A549 (cell line): ENCODE measurements around the gene PRH2. TPM values are rescaled to one million over a fixed set of nuclear protein-coding genes. Genes with fewer than 3 reads are reported as not detected.

ENCODE experiments used
- ATAC-seq, 2 experiments: fragments of 200-7000 bp in 1 of 2; fragments of >200 bp in 1 of 2; cut with Nextera tagmentation in 1 of 2; cut with Tn5 transposase in 1 of 2; 3 replicates each; pipeline versions ENCODE4 v1.8.0 to v1.9.1; 2018 to 2020; ENCODE audit warnings: mild to moderate bottlenecking in 1 of 2, moderate library complexity in 1 of 2
- CTCF ChIA-PET: fragments of 300-600 bp; sonication (Branson Sonifier 250); formaldehyde crosslinking; extraction: SDS; loops from one replicate; lab custom pipeline; 2021; ENCODE audit warnings: antibody characterized with exemption, inconsistent platforms; lab: Yijun Ruan, JAX
- POLR2A ChIA-PET: fragments of 350-600 bp; formaldehyde crosslinking; extraction: SDS; loops from one replicate; lab custom pipeline; 2021; ENCODE audit warnings: antibody characterized with exemption, inconsistent platforms; lab: Yijun Ruan, JAX
- DNase-seq, 2 experiments: peaks; one replicate each; pipeline versions ENCODE4 v3.0.0 to v3.0.0-alpha.2; 2011 to 2016; ENCODE audit warnings: low read depth in 1 of 2, low spot score in 1 of 2
- FAIRE-seq: peaks from 2 replicates; lab custom pipeline; 2011; peaks lifted over from hg19 to GRCh38; lab: Jason Lieb, UNC
- H3K27ac ChIP-seq, 2 experiments: fragments of >200 bp; sonication (Bioruptor Twin); formaldehyde crosslinking; 3 replicates each; pipeline ENCODE4 v1.5.1; 2016 to 2017
- H3K4me1 ChIP-seq: fragments of >200 bp; sonication (Bioruptor Twin); formaldehyde crosslinking; 3 replicates; pipeline ENCODE4 v1.6.1; 2016
- H3K4me2 ChIP-seq: fragments of >200 bp; sonication (Bioruptor Twin); formaldehyde crosslinking; 3 replicates; pipeline ENCODE4 v1.6.1; 2016
- H3K4me3 ChIP-seq: fragments of >200 bp; sonication (Bioruptor Twin); formaldehyde crosslinking; 3 replicates; pipeline ENCODE4 v1.5.1; 2016
- H3K9me3 ChIP-seq: fragments of >200 bp; sonication (Bioruptor Twin); formaldehyde crosslinking; 3 replicates; pipeline ENCODE4 v1.6.1; 2016
- BHLHE40 ChIP-seq: IDR thresholded peaks from 2 replicates; pipeline ENCODE4 v1.6.1; 2012; ENCODE audit warnings: low read depth, low read length, inconsistent platforms
- CBX2 ChIP-seq: fragments of 200-600 bp; sonication (generic); IDR thresholded peaks from 2 replicates; pipeline ENCODE4 v1.6.1; 2016; ENCODE audit warnings: low read depth, mild to moderate bottlenecking, borderline replicate concordance
- CEBPB ChIP-seq, 2 experiments: fragments of >200 bp in 1 of 2; sonication (Bioruptor Twin) in 1 of 2; formaldehyde crosslinking in 1 of 2; IDR thresholded peaks; 2 replicates each; pipeline ENCODE4 v1.6.1; 2012 to 2016
- CTCF ChIP-seq: fragments of >200 bp; sonication (Bioruptor Twin); formaldehyde crosslinking; IDR thresholded peaks from 3 replicates; pipeline ENCODE4 v1.5.1; 2016
- EHF ChIP-seq: fragments of 250-450 bp; sonication (Bioruptor Pico); IDR thresholded peaks from 2 replicates; pipeline ENCODE4 v1.5.0; 2020; ENCODE audit warnings: mild to moderate bottlenecking
- EP300 ChIP-seq, 2 experiments: fragments of >200 bp; sonication (Bioruptor Twin); formaldehyde crosslinking; IDR thresholded peaks; 2 replicates in 1 of 2; 3 replicates in 1 of 2; pipeline ENCODE4 v1.6.1; 2016 to 2017
- FOSL2 ChIP-seq, 2 experiments: fragments of 450-650 bp in 1 of 2; fragments of >200 bp in 1 of 2; sonication (Bioruptor Twin) in 1 of 2; formaldehyde crosslinking; IDR thresholded peaks; 2 replicates each; pipeline versions ENCODE4 v1.5.0 to v1.6.1; 2016 to 2020; ENCODE audit warnings: mild to moderate bottlenecking in 1 of 2, moderate library complexity in 1 of 2
- FOXS1 ChIP-seq: fragments of 250-450 bp; sonication (Bioruptor Pico); IDR thresholded peaks from 2 replicates; pipeline ENCODE4 v1.5.0; 2020; ENCODE audit warnings: mild to moderate bottlenecking, moderate library complexity
- GATA3 ChIP-seq: IDR thresholded peaks from 2 replicates; pipeline ENCODE4 v1.6.1; 2012; ENCODE audit warnings: borderline replicate concordance
- HDAC2 ChIP-seq: fragments of 200-600 bp; sonication (generic); IDR thresholded peaks from 2 replicates; pipeline ENCODE4 v1.6.1; 2016
- HOXA7 ChIP-seq: fragments of 250-450 bp; sonication (Bioruptor Pico); IDR thresholded peaks from 2 replicates; pipeline ENCODE4 v1.5.0; 2020; ENCODE audit warnings: mild to moderate bottlenecking, moderate library complexity
- HOXB13 ChIP-seq: fragments of 250-450 bp; sonication (Bioruptor Pico); IDR thresholded peaks from 2 replicates; pipeline ENCODE4 v1.5.0; 2020; ENCODE audit warnings: low read depth, mild to moderate bottlenecking, moderate library complexity
- HOXB5 ChIP-seq: fragments of 250-450 bp; sonication (Bioruptor Pico); IDR thresholded peaks from 2 replicates; pipeline ENCODE4 v1.5.0; 2020; ENCODE audit warnings: mild to moderate bottlenecking, moderate library complexity
- JUN ChIP-seq, 2 experiments: fragments of >200 bp; sonication (Bioruptor Twin); formaldehyde crosslinking; IDR thresholded peaks; 2 replicates in 1 of 2; 3 replicates in 1 of 2; pipeline ENCODE4 v1.6.1; 2016 to 2017
- KDM5A ChIP-seq: fragments of 200-600 bp; sonication (generic); IDR thresholded peaks from 2 replicates; pipeline ENCODE4 v1.6.1; 2016; ENCODE audit warnings: antibody characterized with exemption, mild to moderate bottlenecking
- MAFK ChIP-seq: fragments of 450-650 bp; IDR thresholded peaks from 2 replicates; pipeline ENCODE4 v1.6.1; 2014; ENCODE audit not compliant: partially characterized antibody
- MYC ChIP-seq: IDR thresholded peaks from 2 replicates; pipeline ENCODE4 v1.6.1; 2012; ENCODE audit warnings: mild to moderate bottlenecking, inconsistent platforms, low read length, improper control_type of control experiment, borderline replicate concordance
- NPAS2 ChIP-seq: fragments of 250-450 bp; sonication (Bioruptor Pico); IDR thresholded peaks from 2 replicates; pipeline ENCODE4 v1.8.0; 2022; ENCODE audit warnings: mild to moderate bottlenecking, moderate library complexity, borderline replicate concordance
- PHF8 ChIP-seq: fragments of 200-600 bp; sonication (generic); IDR thresholded peaks from 2 replicates; pipeline ENCODE4 v1.6.1; 2016; ENCODE audit warnings: low read depth, mild to moderate bottlenecking, antibody characterized with exemption, moderate library complexity, borderline replicate concordance
- POLR2A ChIP-seq: IDR thresholded peaks from 2 replicates; pipeline ENCODE4 v1.6.1; 2012; ENCODE audit warnings: mild to moderate bottlenecking, low read length
- RCOR1 ChIP-seq: fragments of 150-350 bp; IDR thresholded peaks from 2 replicates; pipeline ENCODE4 v1.6.1; 2014; ENCODE audit warnings: antibody characterized with exemption, low read length, low read depth
- RFX5 ChIP-seq: fragments of 450-650 bp; IDR thresholded peaks from 2 replicates; pipeline ENCODE4 v1.7.1; 2014; ENCODE audit warnings: antibody characterized with exemption, mild to moderate bottlenecking, moderate library complexity
- RNF2 ChIP-seq: fragments of 200-600 bp; sonication (generic); IDR thresholded peaks from 2 replicates; pipeline ENCODE4 v1.6.1; 2016; ENCODE audit warnings: low read depth, mild to moderate bottlenecking, antibody characterized with exemption, moderate library complexity, borderline replicate concordance
- SREBF2 ChIP-seq: fragments of 450-650 bp; IDR thresholded peaks from 2 replicates; pipeline ENCODE4 v1.6.1; 2014; ENCODE audit warnings: mild to moderate bottlenecking, moderate library complexity
- TFCP2L1 ChIP-seq: fragments of 250-450 bp; sonication (Bioruptor Pico); IDR thresholded peaks from 2 replicates; pipeline ENCODE4 v1.5.0; 2021; ENCODE audit warnings: mild to moderate bottlenecking
- TP53 ChIP-seq: fragments of 250-450 bp; sonication (Bioruptor Pico); IDR thresholded peaks from 2 replicates; pipeline ENCODE4 v1.5.0; 2021; ENCODE audit warnings: mild to moderate bottlenecking, moderate library complexity
- ZC3H11A ChIP-seq: fragments of 450-650 bp; IDR thresholded peaks from 2 replicates; pipeline ENCODE4 v1.6.1; 2014; ENCODE audit warnings: antibody characterized with exemption, mild to moderate bottlenecking
- ZFP36 ChIP-seq: fragments of 450-650 bp; IDR thresholded peaks from 2 replicates; pipeline ENCODE4 v1.6.1; 2014; ENCODE audit warnings: borderline replicate concordance; ENCODE audit not compliant: partially characterized antibody
- ZSCAN20 ChIP-seq: fragments of 250-450 bp; sonication (Bioruptor Pico); IDR thresholded peaks from 2 replicates; pipeline ENCODE4 v1.8.0; 2022; ENCODE audit warnings: mild to moderate bottlenecking, moderate library complexity
- WGBS: methylation state at CpG from one replicate; pipeline ENCODE4 v1.1.6; 2017; ENCODE audit errors: missing lambda C conversion rate; 5-methylcytosine and 5-hydroxymethylcytosine counted together
- polyA plus RNA-seq, 4 experiments: library from polyadenylated mRNA; depleted of rRNA in 3 of 4; stranded (reverse); fragments of >200 nt; fragmentation: RNase III in 1 of 4; extraction: RNeasy Plus Mini Kit Qiagen cat#74134 plus additional on column Dnase treatment in 1 of 4; gene quantifications; 2 replicates in 3 of 4; 3 replicates in 1 of 4; pipeline ENCODE4 v1.2.3, GENCODE V29; 2011 to 2017
- TF ChIP-seq, protein P1 (sequence below): fragments of 450-650 bp; IDR thresholded peaks from 2 replicates; pipeline ENCODE4 v1.6.1; 2014; ENCODE audit warnings: antibody characterized with exemption

The PRH2 gene
- polyA plus RNA-seq, 2 of the 4 experiments (the other 2 are of a cell fraction) = 0.19 to 0.39 TPM

GRCh38 chr12:10939163-10939562 is 10.1 kb downstream of the PRH2 start, which contains the start of gene TAS2R14:
Gene TAS2R14 (minus strand): TSS chr12:10939263. CDS start chr12:10939207, 56 bp downstream.
- Histone ChIP-seq H3K4me3 (no peak within 1 kb of the TSS), H3K4me2 (no peak within 1 kb of the TSS), H3K27ac (no peak within 1 kb of the TSS), H3K9me3 (0 out of 3 replicates have a peak, but pooled peaks cover 4% of the 10 kb centered on the region), H3K4me1 (peaks cover 20% of the 10 kb centered on the region)
- CTCF ChIA-PET = no interaction called here
- ATAC-seq = no peak
- DNase-seq = no peak
- POLR2A ChIA-PET = no interaction called here
- FAIRE-seq = no peak
- TF ChIP-seq SREBF2 (no peak), TP53 (CRISPR knock-in tag) (no peak), PHF8 (no peak), GATA3 (no peak), JUN (IDR thresholded peaks at IDR 0.05) (no peak), CEBPB (IDR thresholded peaks at IDR 0.05) (no peak), TFCP2L1 (CRISPR knock-in tag) (no peak), HOXA7 (CRISPR knock-in tag) (no peak), HOXB5 (CRISPR knock-in tag) (no peak), ZC3H11A (no peak), RNF2 (no peak), RCOR1 (no peak), FOXS1 (CRISPR knock-in tag) (no peak), POLR2A (no peak)
- TF ChIP-seq, protein P1, sequence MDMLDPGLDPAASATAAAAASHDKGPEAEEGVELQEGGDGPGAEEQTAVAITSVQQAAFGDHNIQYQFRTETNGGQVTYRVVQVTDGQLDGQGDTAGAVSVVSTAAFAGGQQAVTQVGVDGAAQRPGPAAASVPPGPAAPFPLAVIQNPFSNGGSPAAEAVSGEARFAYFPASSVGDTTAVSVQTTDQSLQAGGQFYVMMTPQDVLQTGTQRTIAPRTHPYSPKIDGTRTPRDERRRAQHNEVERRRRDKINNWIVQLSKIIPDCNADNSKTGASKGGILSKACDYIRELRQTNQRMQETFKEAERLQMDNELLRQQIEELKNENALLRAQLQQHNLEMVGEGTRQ = no peak
- TF ChIP-seq, all 56 proteins: peak for 0
- WGBS = 95% methylated on average over 1 of the region's 1 CpG

- Histone ChIP-seq H3K27ac (no peak overlapping the region), H3K9me3 (0 out of 3 replicates have a peak, but pooled peaks cover 4% of the 10 kb centered on the region), H3K4me2 (no peak overlapping the region), H3K4me1 (peaks cover 20% of the 10 kb centered on the region), H3K4me3 (no peak overlapping the region)
- no peak for TF ChIP-seq BHLHE40
- TF ChIP-seq CEBPB (IDR thresholded peaks at IDR 0.05) = peak; percentile 9 to 52; a peak in 2 of 4 replicates
- TF ChIP-seq FOSL2 (IDR thresholded peaks at IDR 0.05) = no peak
- TF ChIP-seq FOSL2 (CRISPR knock-in tag; IDR thresholded peaks at IDR 0.05) = peak; percentile 47; the same call in 1 of the 2 replicates
- peak; percentile 43 for TF ChIP-seq MAFK
- TF ChIP-seq HDAC2 = no peak
- ChIA-PET CTCF (no interaction called here), POLR2A (no interaction called here)
- DNase-seq (peak; percentile 4 to 65), FAIRE-seq (no peak), ATAC-seq (peak; percentile 82 to 90)
- 78% methylated on average over 2 of the region's 2 CpGs for WGBS
These were observed 11.4 kb downstream of the PRH2 start for GRCh38 chr12:10940389-10940788.

- peaks cover 5% of the 10 kb centered on the region for H3K9me3 ChIP-seq
- FAIRE-seq (no peak), ATAC-seq (no peak), DNase-seq (no peak)
- POLR2A ChIA-PET = no interaction called here
- H3K4me1 ChIP-seq = peaks cover 20% of the 10 kb centered on the region
- peak overlapping the region in 1 of 2 experiments; percentile 79; a peak in 1 of 6 replicates for H3K27ac ChIP-seq
- no peak overlapping the region for H3K4me2 ChIP-seq
- CTCF ChIA-PET = no interaction called here
- H3K4me3 ChIP-seq = no peak overlapping the region
- no peak for TF ChIP-seq HOXB5 (CRISPR knock-in tag)
- no peak for TF ChIP-seq ZFP36
- no peak for TF ChIP-seq CBX2
- TF ChIP-seq MYC = no peak
- TF ChIP-seq NPAS2 (CRISPR knock-in tag) = no peak
- TF ChIP-seq RFX5 = no peak
- no peak for TF ChIP-seq HOXB13
- no peak for TF ChIP-seq GATA3
- TF ChIP-seq EHF (CRISPR knock-in tag) = no peak
- TF ChIP-seq RCOR1 = no peak
- TF ChIP-seq, protein P1 = no peak
- no peak for TF ChIP-seq EP300 (IDR thresholded peaks at IDR 0.05)
- no peak for TF ChIP-seq ZSCAN20
- no peak for TF ChIP-seq KDM5A
- no peak for TF ChIP-seq CTCF
- TF ChIP-seq FOSL2 (IDR thresholded peaks at IDR 0.05) = no peak
- TF ChIP-seq FOSL2 (CRISPR knock-in tag; IDR thresholded peaks at IDR 0.05) = no peak
These were observed 12.3 kb downstream of the PRH2 start for GRCh38 chr12:10941369-10941768.
